Medulla oblongata (tissue), 1 donor: ENCODE measurements around the gene C19orf38.

ENCODE experiments used
- DNase-seq: peaks from one replicate; pipeline ENCODE4 v3.0.0-alpha.2; 2015; ENCODE audit errors: extremely low spot score

C19orf38 gene

DNA sequence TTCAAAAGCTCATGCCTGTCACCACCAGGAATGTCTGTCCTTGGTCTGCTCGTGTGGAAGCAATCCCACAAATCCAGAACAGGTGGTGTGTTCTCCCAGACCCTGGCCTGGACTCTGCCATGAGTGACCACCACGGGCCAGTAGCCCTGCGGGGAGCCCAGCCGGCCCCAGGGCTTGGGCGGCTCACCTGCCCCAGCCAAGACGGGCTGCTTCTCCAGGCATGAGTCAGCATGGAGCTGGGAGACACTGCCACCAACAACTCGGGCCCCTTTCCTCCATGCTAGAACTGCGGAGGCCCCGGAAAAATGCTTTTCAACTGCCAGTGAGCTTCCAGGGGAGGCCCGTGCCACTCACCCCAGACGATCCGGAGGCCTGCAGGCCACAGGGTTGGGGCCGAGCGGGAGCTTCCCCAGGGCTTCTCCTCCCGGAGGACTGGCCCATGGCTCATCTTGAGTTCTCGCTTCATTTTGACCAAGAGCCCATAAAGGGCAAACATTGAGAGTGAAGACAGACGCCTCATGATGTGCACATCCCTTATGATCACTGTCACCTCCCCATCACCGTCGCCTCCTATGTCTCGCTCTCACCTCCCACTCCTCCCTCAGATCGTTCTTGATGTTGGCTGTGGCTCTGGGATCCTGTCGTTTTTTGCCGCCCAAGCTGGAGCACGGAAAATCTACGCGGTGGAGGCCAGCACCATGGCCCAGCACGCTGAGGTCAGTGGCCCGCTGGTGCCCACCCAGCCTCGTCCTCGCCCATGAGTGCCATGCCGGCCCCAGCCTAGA, 63.6 kb downstream of the C19orf38 start:
- no peak for DNase-seq

DNA sequence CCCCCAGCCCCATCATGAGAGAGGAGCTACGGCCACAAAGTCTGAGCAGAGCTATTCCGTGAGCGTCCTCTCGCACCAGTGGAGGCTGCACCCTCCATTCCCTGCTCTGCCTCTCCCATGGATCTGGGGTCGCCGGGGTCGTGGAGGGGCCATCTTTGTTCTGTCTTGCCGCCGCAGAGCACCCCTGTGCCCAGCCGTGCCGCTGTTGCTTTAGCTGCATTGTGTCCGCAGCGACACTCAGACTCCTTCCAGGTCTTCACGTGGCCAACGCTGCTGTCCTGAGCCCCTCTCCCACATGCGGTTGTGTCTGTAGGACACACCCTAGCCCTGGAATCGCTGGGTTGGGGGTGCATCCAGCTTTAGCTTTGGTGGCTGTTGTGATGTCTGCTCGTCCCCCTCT, 64.4 kb downstream of the C19orf38 start:
- no peak for DNase-seq

DNA sequence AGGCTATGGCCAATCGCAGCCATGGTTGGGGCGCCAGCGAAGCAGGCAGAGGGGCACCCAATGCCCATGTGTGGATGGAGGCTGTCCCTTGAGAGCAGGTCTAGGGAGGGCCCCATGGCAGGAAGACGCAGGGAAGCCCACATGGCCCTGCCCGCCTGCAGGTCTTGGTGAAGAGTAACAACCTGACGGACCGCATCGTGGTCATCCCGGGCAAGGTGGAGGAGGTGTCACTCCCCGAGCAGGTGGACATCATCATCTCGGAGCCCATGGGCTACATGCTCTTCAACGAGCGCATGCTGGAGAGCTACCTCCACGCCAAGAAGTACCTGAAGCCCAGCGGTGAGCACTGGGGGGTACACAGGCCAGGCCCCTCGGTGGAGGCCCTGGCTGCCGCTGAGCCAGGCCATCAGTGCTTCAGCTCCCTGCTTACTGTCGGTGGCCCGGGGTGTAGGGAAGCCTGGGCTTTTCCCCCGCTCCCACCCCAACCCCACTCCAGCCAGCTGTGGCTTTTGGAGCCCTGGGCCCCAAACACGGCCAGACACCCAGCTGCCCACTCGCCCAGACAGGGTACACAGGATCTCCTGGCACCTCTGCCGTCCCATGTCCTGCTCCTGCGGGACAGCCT, 65.6 kb downstream of the C19orf38 start:
- DNase-seq: no peak

DNA sequence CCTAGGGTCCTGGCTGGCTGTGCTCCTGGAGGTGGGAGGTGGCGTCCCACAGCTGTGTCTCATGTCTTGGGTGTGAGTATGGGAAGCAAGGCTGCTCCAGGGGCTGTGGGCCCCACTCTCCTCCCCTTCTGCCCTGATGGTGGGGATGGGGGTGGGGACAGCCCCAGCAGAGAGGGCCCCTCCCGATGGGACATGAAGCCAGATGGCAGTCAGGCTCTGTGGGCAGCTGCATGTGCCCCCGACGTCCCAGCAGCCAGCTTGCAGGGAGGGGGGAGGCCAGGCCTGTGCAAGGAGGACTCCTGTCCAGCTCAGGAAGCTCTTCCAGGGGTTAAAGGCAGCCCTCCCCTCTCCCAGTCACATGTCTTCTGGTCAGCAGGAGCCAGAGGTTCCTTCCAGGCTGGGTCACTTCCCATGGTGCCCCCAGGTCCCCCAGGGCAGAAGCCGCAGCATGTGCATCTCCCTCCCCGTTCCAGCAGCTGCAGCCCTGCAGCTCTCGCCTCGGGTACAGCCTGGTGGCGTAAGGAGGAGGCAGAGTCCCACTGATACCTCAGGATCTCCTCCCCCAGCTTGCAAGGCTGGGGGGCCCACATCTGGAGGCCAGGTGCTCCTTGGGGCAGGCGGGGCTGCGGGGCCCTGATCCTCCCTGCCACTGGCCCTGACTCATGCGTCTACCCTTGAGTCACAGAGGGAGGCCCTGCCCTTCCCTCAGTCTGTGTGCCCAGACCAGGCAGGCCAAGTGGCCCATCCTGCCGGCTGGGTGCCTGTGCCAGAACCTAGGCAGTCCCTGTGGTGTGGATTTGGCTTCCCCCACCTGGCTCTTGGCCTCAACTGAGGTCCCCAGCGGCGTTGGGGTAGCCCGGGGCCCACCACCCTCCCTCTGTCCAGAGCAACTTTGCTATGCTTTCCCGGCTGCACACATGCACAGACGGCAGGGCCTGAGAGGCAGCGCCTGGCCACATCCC, 67.2 kb downstream of the C19orf38 start:
- DNase-seq: no peak

DNA sequence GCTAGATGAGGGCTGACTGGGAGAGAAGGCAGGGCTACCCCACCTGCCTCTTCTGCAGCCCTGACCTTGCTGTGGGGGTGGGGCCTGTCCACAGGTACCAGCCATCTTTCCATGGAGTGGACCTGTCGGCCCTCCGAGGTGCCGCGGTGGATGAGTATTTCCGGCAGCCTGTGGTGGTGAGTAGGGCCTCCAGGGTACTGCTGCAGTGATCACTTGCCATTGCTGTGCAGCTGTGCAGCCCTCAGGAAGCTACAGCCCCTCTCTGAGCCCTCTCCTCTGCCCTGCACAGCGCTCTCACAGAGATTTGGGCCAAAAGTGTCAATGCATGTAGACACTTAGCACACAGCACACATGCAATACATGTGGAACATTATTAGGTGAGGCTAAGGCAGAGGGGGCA, 68.4 kb downstream of the C19orf38 start:
- DNase-seq: no peak

DNA sequence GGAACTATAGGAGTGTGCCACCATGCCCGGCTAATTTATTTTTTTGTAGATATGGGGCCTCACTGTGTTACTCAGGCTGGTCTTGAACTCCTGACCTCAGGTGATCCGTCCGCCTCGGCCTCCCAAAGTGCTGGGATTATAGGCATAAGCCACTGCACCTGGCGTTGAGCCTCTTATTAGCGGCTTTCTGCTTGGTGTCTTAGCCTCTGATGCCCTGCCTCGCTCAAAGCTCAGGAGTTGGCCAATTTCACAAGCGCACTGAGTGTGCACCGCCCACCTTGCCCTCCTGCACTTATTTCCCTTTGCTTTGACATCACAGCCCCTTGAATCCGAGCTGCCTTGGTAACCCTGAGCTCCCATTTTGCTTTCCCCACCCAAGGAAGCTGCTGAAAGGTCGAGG, 70.1 kb downstream of the C19orf38 start:
- DNase-seq: no peak
